Uterus (tissue), 2 donors: ENCODE results near the gene TBXT.

Experiments used
- CTCF ChIP-seq, 4 experiments: fragments of 200-600 bp in 2 of 4; fragments of 450-650 bp in 2 of 4; sonication (generic) in 2 of 4; IDR thresholded peaks; one replicate each; pipeline ENCODE4 v1.5.1; 2016 to 2019; ENCODE audit warnings: antibody characterized with exemption in 4 of 4, mild to moderate bottlenecking in 2 of 4, moderate library complexity in 1 of 4
- POLR2A ChIP-seq, 2 donors: fragments of 450-650 bp; IDR thresholded peaks; one replicate each; pipeline ENCODE4 v1.6.1; 2016; ENCODE audit warnings: antibody characterized with exemption in 2 of 2, mild to moderate bottlenecking in 1 of 2, moderate library complexity in 1 of 2

DNA sequence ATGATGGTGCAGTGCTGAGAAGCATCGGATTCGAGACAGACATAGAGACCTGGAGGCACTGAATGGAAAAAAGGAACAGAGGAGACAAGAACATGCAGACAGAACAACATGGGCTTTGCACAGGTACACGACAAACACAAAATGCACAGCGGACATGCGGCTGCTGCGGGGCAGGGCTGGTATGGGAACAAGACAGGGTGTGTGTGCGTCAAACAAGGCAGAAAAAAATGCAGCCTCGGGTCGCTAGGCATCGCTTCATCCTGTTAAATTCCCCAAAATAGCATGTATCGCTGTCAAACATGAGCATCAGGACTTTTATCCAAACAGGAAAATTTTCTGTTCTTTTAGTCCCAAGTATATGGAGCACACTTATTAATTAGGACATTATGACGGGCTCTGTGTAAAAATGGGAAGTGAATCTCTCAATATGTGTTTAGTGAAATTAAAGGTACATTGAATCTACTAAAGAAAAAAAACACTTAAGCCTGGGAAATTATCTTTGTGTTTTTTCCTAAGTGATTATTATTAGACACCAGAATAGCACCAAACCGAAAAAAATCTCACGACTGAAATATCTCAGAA, 36.1 kb upstream of the TBXT start:
- TF ChIP-seq POLR2A (IDR thresholded peaks at IDR 0.05): no peak
- TF ChIP-seq CTCF (IDR thresholded peaks at IDR 0.05): no peak
